NCI-H460 (cell line): ENCODE results near the gene FRYL. TPM values are rescaled to one million over a fixed set of nuclear protein-coding genes. Genes with fewer than 3 reads are reported as not detected.
"Not testable (repeated sequence)": the region's sequence is repeated elsewhere in the genome, so short reads cannot be mapped to it uniquely, and the experiment has no call there.

ENCODE experiments used
- DNase-seq: peaks from one replicate; pipeline ENCODE4 v3.0.0-alpha.2; 2016; ENCODE audit warnings: low read depth; ENCODE audit errors: extremely low read depth
- polyA plus RNA-seq: library from polyadenylated mRNA; depleted of rRNA; stranded (reverse); fragments of >200 nt; gene quantifications from 2 replicates; pipeline ENCODE4 v1.2.3, GENCODE V29; 2014; cell fraction: nucleus; rRNA removed
- total RNA-seq: library from RNA; depleted of rRNA; stranded (reverse); fragments of >200 nt; shearing (Covaris generic); gene quantifications from 2 replicates; pipeline ENCODE4 v1.2.3, GENCODE V29; 2014; rRNA removed

The FRYL gene
- total RNA-seq: 28.7 and 31.0 TPM in 2 replicates
- polyA plus RNA-seq: 16.7 and 26.1 TPM in 2 replicates

DNA sequence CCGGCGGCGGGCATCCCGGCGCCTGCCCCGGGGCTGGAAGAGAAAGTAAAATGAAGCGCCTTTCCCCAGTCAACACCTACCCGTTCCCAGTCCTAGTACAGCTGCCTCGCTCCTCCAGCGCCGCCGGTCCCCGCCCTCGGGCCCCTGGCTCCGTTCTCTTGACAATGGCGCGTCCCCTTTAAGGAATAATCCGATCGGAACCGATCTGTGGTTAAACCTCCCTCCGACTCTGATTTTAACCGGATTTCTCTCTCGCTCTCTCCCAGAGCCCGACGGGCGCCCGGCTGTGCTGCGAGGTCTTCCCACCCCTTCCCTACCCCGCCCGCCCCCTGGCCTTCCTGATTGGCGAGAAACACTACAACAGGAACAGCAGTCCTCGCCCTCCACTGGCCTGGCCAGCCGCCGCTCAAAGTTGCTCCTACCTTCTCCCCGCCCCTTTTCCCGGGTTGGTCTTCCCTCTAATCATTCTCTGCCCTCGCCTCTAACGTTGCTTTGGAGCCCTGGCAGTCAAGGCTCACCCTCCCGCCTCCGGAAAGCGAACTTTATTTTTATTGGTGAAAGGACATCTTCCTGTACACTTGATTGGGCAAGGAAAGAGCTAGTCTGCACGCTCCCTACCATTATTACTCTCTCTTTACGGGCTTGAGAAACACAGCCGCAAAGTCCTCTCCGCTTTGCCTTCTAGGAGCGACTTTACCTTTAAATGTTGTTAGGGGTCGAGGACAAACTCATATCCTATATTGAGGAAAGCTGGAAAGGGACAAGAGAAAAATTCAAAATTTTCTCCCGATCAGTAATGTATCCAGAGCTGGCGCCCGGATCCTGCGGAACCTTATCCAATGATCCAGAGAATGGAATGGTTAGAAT lies at the start of gene FRYL:
FRYL (minus strand) TSS at position 282 of the 867 bp plus-strand sequence. CDS start 145,869 bp downstream, outside the sequence.
- DNase-seq: peak; percentile 99

DNA sequence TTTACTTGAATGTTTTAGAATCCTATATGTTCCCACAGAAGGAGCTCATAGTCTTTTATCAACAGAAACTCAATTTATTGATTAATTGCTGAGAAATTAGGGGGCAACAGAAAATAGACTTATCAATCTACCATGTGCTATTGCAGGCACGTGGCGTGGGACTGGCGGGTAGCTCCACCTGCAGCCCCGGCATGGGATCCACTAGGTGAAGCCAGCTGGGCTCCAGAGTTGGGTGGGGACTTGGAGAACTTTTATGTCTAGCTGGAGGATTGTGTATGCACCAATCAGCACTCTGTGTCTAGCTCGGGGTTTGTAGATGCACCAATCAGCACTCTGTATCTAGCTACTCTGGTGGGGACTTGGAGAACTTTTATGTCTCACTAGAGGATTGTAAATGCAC lies 47.5 kb upstream of the FRYL start:
- DNase-seq: no peak

DNA sequence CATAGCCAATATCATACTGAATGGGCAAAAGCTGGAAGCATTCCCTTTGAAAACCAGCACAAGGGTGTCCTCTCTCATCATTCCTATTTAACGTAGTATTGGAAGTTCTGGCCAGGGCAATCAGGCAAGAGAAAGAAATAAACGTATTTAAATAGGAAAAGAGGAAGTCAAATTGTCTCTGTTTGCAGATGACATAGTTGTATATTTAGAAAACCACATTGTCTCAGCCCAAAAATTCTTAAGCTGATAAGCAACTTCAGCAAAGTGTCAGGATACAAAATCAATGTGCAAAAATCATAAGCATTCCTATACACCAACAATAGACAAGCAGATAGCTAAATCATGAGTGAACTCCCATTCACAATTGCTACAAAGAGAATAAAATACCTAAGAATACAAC lies 41.4 kb upstream of the FRYL start:
- DNase-seq: not testable (repeated sequence)

GRCh38 chr4:48816971-48817370 lies 36.9 kb upstream of the FRYL start:
- DNase-seq: no peak

GRCh38 chr4:48816297-48816696 lies 36.2 kb upstream of the FRYL start:
- not testable (repeated sequence) for DNase-seq

DNA sequence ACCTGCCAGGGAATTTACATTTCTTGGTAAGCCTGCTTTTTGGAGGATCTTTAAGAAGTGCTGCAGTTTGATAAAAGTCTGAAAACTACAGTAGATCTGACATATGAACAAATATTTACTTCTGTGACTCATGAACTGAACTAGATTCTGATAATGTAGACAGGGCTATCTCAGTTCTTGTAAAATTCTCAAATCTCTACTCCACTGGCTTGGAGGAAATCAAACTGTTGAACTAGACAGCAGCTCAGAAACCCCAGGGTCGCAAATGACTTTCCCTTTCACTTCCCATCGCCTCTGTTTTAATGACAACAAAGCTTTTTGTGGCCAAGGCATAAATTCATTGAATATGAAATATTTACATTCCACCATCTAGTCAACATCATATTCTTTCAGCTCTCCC lies 35.4 kb upstream of the FRYL start:
- no peak for DNase-seq

DNA sequence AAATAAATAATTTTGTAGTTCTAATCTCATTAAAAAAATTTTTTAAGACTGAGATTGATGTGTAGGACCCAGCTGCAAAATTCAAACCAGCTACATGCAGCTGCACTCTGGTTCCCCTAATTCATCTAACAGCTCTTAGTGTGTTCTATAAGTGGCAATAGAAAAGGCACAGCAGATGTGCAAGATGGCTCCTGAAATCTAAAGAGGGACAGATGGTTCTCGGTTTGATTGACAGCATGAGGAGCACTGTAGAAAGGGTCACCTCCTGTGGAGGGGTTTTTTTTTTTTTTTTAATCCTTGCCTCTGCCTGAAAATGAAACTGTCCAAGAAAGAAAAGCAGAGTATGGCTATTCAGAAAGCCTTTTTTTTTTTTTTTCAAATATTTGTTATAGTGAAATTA lies 33.9 kb upstream of the FRYL start:
- no peak for DNase-seq

- DNase-seq: no peak
Observed at GRCh38 chr4:48812866-48813265, 32.8 kb upstream of the FRYL start.

GRCh38 chr4:48804584-48805301 lies 24.7 kb upstream of the FRYL start:
- DNase-seq: no peak

DNA sequence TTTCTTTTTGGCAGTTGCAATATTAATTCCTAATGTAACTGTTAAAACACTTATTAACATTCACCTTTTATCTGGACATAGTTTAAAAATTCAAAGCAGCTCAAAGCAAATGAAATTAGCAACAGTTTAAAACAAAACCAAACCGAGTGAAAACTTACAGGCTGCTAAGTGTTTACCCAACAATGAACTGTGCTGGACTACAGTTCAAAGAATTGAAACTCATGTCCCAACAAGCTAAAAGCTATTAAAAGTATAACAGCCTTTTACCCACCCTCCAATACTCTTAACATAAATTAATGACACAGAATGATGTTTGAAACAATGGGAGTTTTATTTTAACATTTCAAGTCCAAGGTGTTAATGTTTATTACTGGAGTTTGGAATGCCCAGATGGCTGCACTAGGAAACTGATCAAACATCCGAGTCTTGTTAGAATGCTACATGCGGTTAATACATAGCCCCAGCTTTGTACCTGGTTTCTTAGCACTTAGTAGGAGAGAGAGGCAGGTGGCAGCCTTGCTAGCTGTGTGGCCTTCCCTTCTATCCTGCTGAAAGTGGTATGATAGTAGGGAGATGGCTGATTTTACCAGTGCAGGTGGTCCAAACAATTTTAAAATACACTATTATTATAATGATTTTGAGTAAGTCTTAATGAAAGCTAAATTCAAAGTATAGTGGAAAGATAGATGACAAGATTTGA lies 21.1 kb upstream of the FRYL start:
- DNase-seq: no peak

GRCh38 chr4:48800155-48800554 lies 20.1 kb upstream of the FRYL start:
- DNase-seq: not testable (repeated sequence)

GRCh38 chr4:48799157-48799556 lies 19.1 kb upstream of the FRYL start:
- no peak for DNase-seq

DNA sequence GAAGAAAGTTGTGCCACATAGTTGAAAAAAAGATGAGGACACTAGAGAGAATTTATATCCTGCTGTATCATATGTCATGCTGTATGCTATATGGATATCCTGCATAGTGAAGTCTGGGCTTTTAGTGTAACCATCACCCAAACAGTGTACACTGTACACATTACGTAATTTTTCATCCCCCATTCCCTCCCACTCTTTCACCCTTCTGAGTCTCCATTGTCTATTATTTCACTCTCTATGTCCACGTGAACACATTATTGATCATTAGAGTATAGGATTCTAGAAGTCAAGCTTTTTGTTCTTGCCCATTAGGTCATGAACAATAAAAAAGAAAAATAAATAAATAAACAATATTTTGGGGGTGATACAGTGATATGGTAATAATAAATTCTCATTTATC lies 18.0 kb upstream of the FRYL start:
- no peak for DNase-seq

- no peak for DNase-seq
Observed at GRCh38 chr4:48796927-48797679, 17.0 kb upstream of the FRYL start.

- DNase-seq: no peak
Observed at GRCh38 chr4:48796191-48796926, 16.3 kb upstream of the FRYL start.

GRCh38 chr4:48795108-48795507 lies 15.0 kb upstream of the FRYL start:
- DNase-seq: no peak

GRCh38 chr4:48792348-48793006 lies 12.4 kb upstream of the FRYL start:
- DNase-seq: no peak

GRCh38 chr4:48791313-48791712 lies 11.2 kb upstream of the FRYL start:
- no peak for DNase-seq

- DNase-seq: no peak
Observed at GRCh38 chr4:48790561-48790960, 10.5 kb upstream of the FRYL start.
